Endothelial cell of umbilical vein (primary cell): ENCODE measurements around the gene BMP8B. TPM values are rescaled to one million over a fixed set of nuclear protein-coding genes. Genes with fewer than 3 reads are reported as not detected.
A peak's percentile ranks its signal among the peaks of the same experiment; 100 is the strongest.

Experiments used
- BruUV-seq: library from RNA; stranded (reverse); fragments of 400-500 nt; replicated peaks from 2 replicates; lab custom pipeline; 2021; lab: Mats Ljungman, UMichigan
- CTCF ChIA-PET: fragments of 300-600, 350-600 bp; sonication (Branson Sonifier 250); formaldehyde crosslinking; loops from one replicate; lab custom pipeline; 2021; ENCODE audit warnings: antibody characterized with exemption, inconsistent platforms; lab: Charles Lee
- POLR2A ChIA-PET: fragments of 300-600, 350-600 bp; sonication (Branson Sonifier 250); formaldehyde crosslinking; loops from one replicate; lab custom pipeline; 2021; ENCODE audit warnings: antibody characterized with exemption, inconsistent platforms; lab: Charles Lee
- DNase-seq: peaks from one replicate; pipeline ENCODE4 v3.0.0-alpha.2; 2011; ENCODE audit warnings: low read depth, low spot score
- FAIRE-seq: peaks from 2 replicates; lab custom pipeline; 2011; peaks lifted over from hg19 to GRCh38; lab: Jason Lieb, UNC
- H2AFZ ChIP-seq: 2 replicates; pipeline ENCODE4 v1.6.0; 2012; ENCODE audit warnings: low read depth, low read length, control low read depth, inconsistent platforms
- H3K27ac ChIP-seq: 2 replicates; pipeline ENCODE4 v1.5.1; 2011; ENCODE audit warnings: low read depth, mild to moderate bottlenecking, control low read depth, low read length, moderate library complexity; ENCODE audit not compliant: insufficient read depth
- H3K27me3 ChIP-seq, 2 experiments: 2 replicates each; pipeline versions ENCODE4 v1.6.0 to v1.6.1; 2011; ENCODE audit warnings: low read length in 2 of 2, mixed read lengths in 1 of 2; ENCODE audit not compliant: control insufficient read depth in 2 of 2, insufficient read depth in 2 of 2
- H3K36me3 ChIP-seq, 2 experiments: 2 replicates in 1 of 2; 3 replicates in 1 of 2; pipeline ENCODE4 v1.5.1; 2011; ENCODE audit warnings: low read length in 2 of 2, mild to moderate bottlenecking in 1 of 2, moderate library complexity in 1 of 2; ENCODE audit not compliant: control insufficient read depth in 2 of 2, insufficient read depth in 2 of 2; ENCODE audit errors: extremely low read depth in 1 of 2
- H3K4me1 ChIP-seq: 3 replicates; pipeline ENCODE4 v1.5.1; 2011; ENCODE audit warnings: mild to moderate bottlenecking, low read length; ENCODE audit not compliant: control insufficient read depth, insufficient read depth; ENCODE audit errors: extremely low read depth
- H3K4me2 ChIP-seq: 2 replicates; pipeline ENCODE4 v1.6.1; 2011; ENCODE audit warnings: low read length, control low read depth, mixed read lengths; ENCODE audit not compliant: insufficient read depth
- H3K4me3 ChIP-seq, 3 experiments: fragments of 200-600 bp in 1 of 3; sonication (generic), shearing (Covaris generic) in 1 of 3; replicated peaks in 1 of 3; 2 replicates each; pipeline ENCODE4 v1.5.1; 2011 to 2016; ENCODE audit warnings: control low read depth in 3 of 3, low read length in 3 of 3, mild to moderate bottlenecking in 2 of 3, inconsistent platforms in 1 of 3, low read depth in 1 of 3, moderate library complexity in 1 of 3; ENCODE audit not compliant: insufficient read depth in 1 of 3
- H3K79me2 ChIP-seq: 2 replicates; pipeline ENCODE4 v1.6.0; 2012; ENCODE audit warnings: low read length, inconsistent platforms; ENCODE audit not compliant: control insufficient read depth, insufficient read depth
- H3K9ac ChIP-seq: replicated peaks from 2 replicates; pipeline ENCODE3; 2011; ENCODE audit warnings: low read length, control low read depth; ENCODE audit not compliant: insufficient read depth; ENCODE audit errors: extremely low read depth
- H3K9me1 ChIP-seq: replicated peaks from 3 replicates; pipeline ENCODE4 v1.6.0; 2011; ENCODE audit warnings: mild to moderate bottlenecking, low read length; ENCODE audit not compliant: control insufficient read depth, insufficient read depth; ENCODE audit errors: extremely low read depth
- H3K9me3 ChIP-seq: replicated peaks from 2 replicates; pipeline ENCODE4 v1.5.1; 2012; ENCODE audit warnings: low read length, inconsistent platforms; ENCODE audit not compliant: control insufficient read depth, insufficient read depth
- H4K20me1 ChIP-seq: replicated peaks from 2 replicates; pipeline ENCODE3; 2011; ENCODE audit warnings: mild to moderate bottlenecking, low read length; ENCODE audit not compliant: control insufficient read depth, insufficient read depth; ENCODE audit errors: extremely low read depth
- EZH2 ChIP-seq: IDR thresholded peaks from 2 replicates; pipeline ENCODE4 v1.6.1; 2012; ENCODE audit warnings: borderline replicate concordance, low read depth, mild to moderate bottlenecking, moderate library complexity, low read length, inconsistent platforms; ENCODE audit not compliant: severe bottlenecking
- FOS ChIP-seq: IDR thresholded peaks from 2 replicates; pipeline ENCODE4 v1.6.1; 2011; ENCODE audit warnings: mild to moderate bottlenecking, low read length, moderate library complexity, borderline replicate concordance; ENCODE audit not compliant: insufficient read depth
- JUN ChIP-seq: IDR thresholded peaks from 2 replicates; pipeline ENCODE4 v1.6.1; 2011; ENCODE audit warnings: borderline replicate concordance, low read depth; ENCODE audit not compliant: insufficient read length, insufficient read depth
- MAX ChIP-seq: IDR thresholded peaks from 2 replicates; pipeline ENCODE4 v1.6.1; 2011; ENCODE audit not compliant: insufficient read depth, insufficient read length
- POLR2A ChIP-seq: IDR thresholded peaks from 2 replicates; pipeline ENCODE4 v1.6.1; 2012; ENCODE audit warnings: low read depth, mild to moderate bottlenecking, control low read depth, low read length
- dilution Hi-C: fragments of 300-500 bp; cut with MboI; formaldehyde crosslinking; loops from one replicate; pipeline ENCODE4 v1.15.0; 2019; ENCODE audit warnings: low sequenced_read_pairs; ENCODE audit not compliant: extremely low pct_ligation_motif_present
- intact Hi-C: fragments of 100-400 bp; cut with micrococcal nuclease; formaldehyde crosslinking; loops from one replicate; pipeline ENCODE4 v1.10.0; 2022
- polyA plus RNA-seq, 4 experiments: library from polyadenylated mRNA; depleted of rRNA in 3 of 4; stranded (reverse) in 3 of 4; unstranded in 1 of 4; fragments of >200 nt; gene quantifications; 2 replicates each; pipeline versions ENCODE4 v1.2.1 to v1.2.3, GENCODE V29; 2011 to 2012; ENCODE audit warnings: missing spikeins in 1 of 4
- total RNA-seq: library from RNA; stranded (reverse); gene quantifications from 2 replicates; pipeline ENCODE4 v1.2.3, GENCODE V29; 2021
- TF ChIP-seq, protein P1 (sequence below), 2 donors: IDR thresholded peaks; 1 replicate in 1 of 2; 2 replicates in 1 of 2; pipeline ENCODE4 v1.5.1; 2011; ENCODE audit warnings: low read length in 2 of 2, mild to moderate bottlenecking in 2 of 2, moderate library complexity in 2 of 2, control low read depth in 1 of 2, inconsistent platforms in 1 of 2, low read depth in 1 of 2; ENCODE audit not compliant: insufficient read depth in 1 of 2; ENCODE audit errors: extremely low read depth in 1 of 2

BMP8B gene
- total and polyA plus RNA-seq, 2 donors (not counting 3 experiments of a cell fraction or from before 2014, with no cell fraction given): 0.07 TPM; not detected in 1

GRCh38 chr1:39826583-39826982, 37.9 kb upstream of the BMP8B start:
- H3K4me1 ChIP-seq: no peaks in the 10 kb centered on the region
- H3K27ac ChIP-seq: no peak overlapping the region
- ChIA-PET CTCF (interaction anchor here (1.8 to 2.9 kb wide), 2 partner anchors 10 to 76 kb away, joined by 6 to 15 read pairs; partner anchors contain the start of gene MYCL), POLR2A (no interaction called here)
- DNase-seq (peak; percentile 12), FAIRE-seq (no peak)
- no peak overlapping the region for H3K4me2 ChIP-seq
- TF ChIP-seq POLR2A (no peak), MAX (no peak), EZH2 (no peak), FOS (no peak)
- TF ChIP-seq, protein P1, sequence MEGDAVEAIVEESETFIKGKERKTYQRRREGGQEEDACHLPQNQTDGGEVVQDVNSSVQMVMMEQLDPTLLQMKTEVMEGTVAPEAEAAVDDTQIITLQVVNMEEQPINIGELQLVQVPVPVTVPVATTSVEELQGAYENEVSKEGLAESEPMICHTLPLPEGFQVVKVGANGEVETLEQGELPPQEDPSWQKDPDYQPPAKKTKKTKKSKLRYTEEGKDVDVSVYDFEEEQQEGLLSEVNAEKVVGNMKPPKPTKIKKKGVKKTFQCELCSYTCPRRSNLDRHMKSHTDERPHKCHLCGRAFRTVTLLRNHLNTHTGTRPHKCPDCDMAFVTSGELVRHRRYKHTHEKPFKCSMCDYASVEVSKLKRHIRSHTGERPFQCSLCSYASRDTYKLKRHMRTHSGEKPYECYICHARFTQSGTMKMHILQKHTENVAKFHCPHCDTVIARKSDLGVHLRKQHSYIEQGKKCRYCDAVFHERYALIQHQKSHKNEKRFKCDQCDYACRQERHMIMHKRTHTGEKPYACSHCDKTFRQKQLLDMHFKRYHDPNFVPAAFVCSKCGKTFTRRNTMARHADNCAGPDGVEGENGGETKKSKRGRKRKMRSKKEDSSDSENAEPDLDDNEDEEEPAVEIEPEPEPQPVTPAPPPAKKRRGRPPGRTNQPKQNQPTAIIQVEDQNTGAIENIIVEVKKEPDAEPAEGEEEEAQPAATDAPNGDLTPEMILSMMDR (IDR thresholded peaks at IDR 0.05; ENCODE audit: extremely low read depth in 1 of 2, insufficient read depth in 1 of 2, low read depth in 1 of 2, low read length in 2 of 2): no peak
- dilution Hi-C loops: no loop called here
- no peaks in the 10 kb centered on the region for H3K27me3 ChIP-seq
- no peak overlapping the region for H3K4me3 ChIP-seq
- no peak overlapping the region for H3K9ac ChIP-seq
- no peaks in the 10 kb centered on the region for H4K20me1 ChIP-seq
- BruUV-seq: no TSS peak
- no peaks in the 10 kb centered on the region for H3K79me2 ChIP-seq
- H3K9me3 ChIP-seq: no peaks in the 10 kb centered on the region
- no peaks in the 10 kb centered on the region for H3K9me1 ChIP-seq
- intact Hi-C loops: no loop called here
- H3K36me3 ChIP-seq: no peaks in the 10 kb centered on the region
- H2AFZ ChIP-seq: peak overlapping the region; percentile 61

DNA sequence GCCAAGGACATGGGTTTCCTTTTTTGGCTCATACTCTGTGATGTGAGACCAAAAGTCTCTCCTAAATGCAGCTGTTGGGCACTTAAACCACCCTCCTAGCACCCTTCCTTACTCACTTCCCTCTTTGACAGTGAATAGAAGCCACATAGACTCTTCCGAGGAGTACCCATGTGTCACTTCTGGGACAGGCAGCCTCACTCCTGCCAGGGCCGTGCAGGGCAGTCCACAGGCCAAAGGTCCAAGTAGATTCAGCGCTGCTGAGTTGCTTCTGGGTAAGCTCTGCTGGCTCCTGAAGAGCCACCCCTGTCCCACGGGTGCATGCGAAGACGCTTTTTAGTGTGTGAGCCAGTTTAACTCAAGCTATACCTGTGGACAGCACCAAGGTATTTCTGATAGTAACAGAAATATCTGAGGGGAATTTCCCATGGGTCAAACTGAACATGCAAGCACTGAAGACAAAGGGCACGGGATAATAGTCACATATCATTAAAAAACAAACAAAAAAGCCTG, 36.8 kb upstream of the BMP8B start:
- CTCF ChIA-PET: interaction anchor here (1.2 kb wide), 1 partner anchor 77 kb away, joined by 4 read pairs; no protein-coding TSS in a partner anchor
- dilution Hi-C loops: no loop called here
- intact Hi-C loops: no loop called here

More for the DNA sequence above, 36.8 kb upstream of the BMP8B start:
- H3K27ac ChIP-seq: no peak overlapping the region
- no peaks in the 10 kb centered on the region for H3K36me3 ChIP-seq
- no peaks in the 10 kb centered on the region for H3K9me3 ChIP-seq
- no peaks in the 10 kb centered on the region for H4K20me1 ChIP-seq
- no TSS peak for BruUV-seq
- no peaks in the 10 kb centered on the region for H3K79me2 ChIP-seq
- H3K9ac ChIP-seq: no peak overlapping the region
- TF ChIP-seq JUN (no peak), MAX (no peak)
- TF ChIP-seq, protein P1 (IDR thresholded peaks at IDR 0.05; ENCODE audit: extremely low read depth in 1 of 2, insufficient read depth in 1 of 2, low read depth in 1 of 2, low read length in 2 of 2): no peak
- H3K4me1 ChIP-seq: no peaks in the 10 kb centered on the region
- FAIRE-seq: no peak
- DNase-seq: no peak
- no peaks in the 10 kb centered on the region for H3K27me3 ChIP-seq
- no peak overlapping the region for H3K4me3 ChIP-seq
- H3K4me2 ChIP-seq: no peak overlapping the region
- H3K9me1 ChIP-seq: no peaks in the 10 kb centered on the region
- H2AFZ ChIP-seq: no peak overlapping the region
- POLR2A ChIA-PET: no interaction called here
